ENCODE data around the gene NOS1. TPM values are rescaled to one million over a fixed set of nuclear protein-coding genes. Genes with fewer than 3 reads are reported as not detected.

NOS1 gene
- total and polyA plus RNA-seq, 2 of the 8 experiments (the other 6 are each of a cell fraction or from before 2014, with no cell fraction given), result 1.5 to 2.0 TPM

GRCh38 chr12:117236456-117237001 is 124.9 kb downstream of the NOS1 start (continued):
- TF ChIP-seq ZNF274 (IDR thresholded peaks at IDR 0.05; ENCODE audit: borderline replicate concordance, extremely low read depth, low read length) (no peak), KDM5A (IDR thresholded peaks at IDR 0.05; ENCODE audit: low read length) (no peak), EZH2 (IDR thresholded peaks at IDR 0.05; ENCODE audit: low read depth, low read length, severe bottlenecking) (no peak), CHD1 (IDR thresholded peaks at IDR 0.05; ENCODE audit: low read depth, low read length) (no peak), GABPA (IDR thresholded peaks at IDR 0.05; ENCODE audit: borderline replicate concordance, insufficient read depth, low read length) (no peak; the same call in 1 of the 2 replicates), CBX5 (IDR thresholded peaks at IDR 0.05; ENCODE audit: low read depth, low read length) (no peak), SAP30 (IDR thresholded peaks at IDR 0.05; ENCODE audit: insufficient read depth, insufficient replicate concordance, low read length) (no peak), RFX5 (IDR thresholded peaks at IDR 0.05; ENCODE audit: borderline replicate concordance, low read depth, low read length) (no peak), RNF2 (IDR thresholded peaks at IDR 0.05; ENCODE audit: borderline replicate concordance, low read depth, low read length, missing control alignments, poor library complexity, severe bottlenecking) (no peak), RXRA (IDR thresholded peaks at IDR 0.05; ENCODE audit: insufficient read depth, low read depth, low read length) (no peak), TBP (IDR thresholded peaks at IDR 0.05; ENCODE audit: low read depth, low read length) (peak; percentile 80), E2F6 (IDR thresholded peaks at IDR 0.05) (peak; percentile 72; the same call in 1 of the 2 replicates), RAD21 (IDR thresholded peaks at IDR 0.05 in 1 of 2, conservative IDR thresholded peaks at IDR 0.05 in 1 of 2; ENCODE audit: low read depth in 2 of 2, low read length in 2 of 2) (peak; percentile 75 to 85), TCF12 (IDR thresholded peaks at IDR 0.05; ENCODE audit: low read depth, low read length) (no peak), HDAC2 (IDR thresholded peaks at IDR 0.05; ENCODE audit: borderline replicate concordance in 1 of 2, low read depth in 2 of 2, low read length in 2 of 2) (peak in 1 of 2 experiments; percentile 18; a peak in 1 of 4 replicates), TAF1 (IDR thresholded peaks at IDR 0.05; ENCODE audit: low read depth, low read length) (no peak), NRF1 (IDR thresholded peaks at IDR 0.05; ENCODE audit: low read depth, low read length) (no peak), SP4 (IDR thresholded peaks at IDR 0.05; ENCODE audit: low read length) (no peak), BRCA1 (IDR thresholded peaks at IDR 0.05; ENCODE audit: low read depth, low read length) (no peak), RBBP5 (IDR thresholded peaks at IDR 0.05; ENCODE audit: borderline replicate concordance, low read depth, low read length) (no peak), KDM4A (IDR thresholded peaks at IDR 0.05; ENCODE audit: low read depth, low read length, severe bottlenecking) (no peak)
- TF ChIP-seq, protein P1, sequence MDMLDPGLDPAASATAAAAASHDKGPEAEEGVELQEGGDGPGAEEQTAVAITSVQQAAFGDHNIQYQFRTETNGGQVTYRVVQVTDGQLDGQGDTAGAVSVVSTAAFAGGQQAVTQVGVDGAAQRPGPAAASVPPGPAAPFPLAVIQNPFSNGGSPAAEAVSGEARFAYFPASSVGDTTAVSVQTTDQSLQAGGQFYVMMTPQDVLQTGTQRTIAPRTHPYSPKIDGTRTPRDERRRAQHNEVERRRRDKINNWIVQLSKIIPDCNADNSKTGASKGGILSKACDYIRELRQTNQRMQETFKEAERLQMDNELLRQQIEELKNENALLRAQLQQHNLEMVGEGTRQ (IDR thresholded peaks at IDR 0.05; ENCODE audit: low read length), result no peak

Measured in H1 (cell line).